Sigmoid colon (tissue), 4 donors: ENCODE measurements around the gene ABLIM3.

Experiments used
- CTCF ChIP-seq, 4 experiments: fragments of 450-650 bp in 3 of 4; fragments of 200-600 bp in 1 of 4; IDR thresholded peaks; one replicate each; pipeline ENCODE4 v1.5.1; 2016 to 2019; ENCODE audit warnings: antibody characterized with exemption in 4 of 4, mild to moderate bottlenecking in 3 of 4, moderate library complexity in 2 of 4
- EP300 ChIP-seq, 4 donors: sonication (generic); formaldehyde crosslinking; IDR thresholded peaks; one replicate each; pipeline ENCODE4 v1.6.1; 2017; ENCODE audit warnings: antibody characterized with exemption in 4 of 4
- POLR2A ChIP-seq, 2 donors: fragments of 450-650 bp; IDR thresholded peaks; one replicate each; pipeline ENCODE4 v1.6.1; 2016; ENCODE audit warnings: antibody characterized with exemption in 2 of 2, mild to moderate bottlenecking in 2 of 2, moderate library complexity in 2 of 2
- POLR2AphosphoS5 ChIP-seq, 4 donors: sonication (generic); formaldehyde crosslinking; IDR thresholded peaks; one replicate each; pipeline ENCODE4 v1.6.1; 2017; ENCODE audit warnings: antibody characterized with exemption in 4 of 4

GRCh38 chr5:149121145-149121544, 20.1 kb upstream of the ABLIM3 start:
- no peak for TF ChIP-seq POLR2A (IDR thresholded peaks at IDR 0.05)
- no peak for TF ChIP-seq CTCF (IDR thresholded peaks at IDR 0.05)
- no peak for TF ChIP-seq EP300 (IDR thresholded peaks at IDR 0.05)
- no peak for TF ChIP-seq POLR2AphosphoS5 (IDR thresholded peaks at IDR 0.05)
